HG03460 (cell line): Measurements from ENCODE around the gene CAPN2.

Experiments
- ATAC-seq: cut with Tn5 transposase; IDR thresholded peaks from one replicate; pipeline ENCODE4 v1.9.1; 2021; ENCODE audit not compliant: unreplicated experiment

Gene CAPN2

GRCh38 chr1:223712194-223712849 lies at the start of gene CAPN2:
TSS of gene CAPN2 (plus strand) at chr1:223712539. CDS start at chr1:223712641, 102 bp downstream.
- peak; percentile 56 for ATAC-seq

GRCh38 chr1:223662943-223663342 lies 49.4 kb upstream of the CAPN2 start:
- no peak for ATAC-seq

GRCh38 chr1:223664106-223664505 lies 48.2 kb upstream of the CAPN2 start:
- ATAC-seq: no peak

GRCh38 chr1:223665592-223666312 lies 46.6 kb upstream of the CAPN2 start, which contains the start of gene CAPN8:
TSS of gene CAPN8 (minus strand) at chr1:223665701. CDS start at chr1:223665646, 55 bp downstream.
- no peak for ATAC-seq

- ATAC-seq: no peak
Measured at GRCh38 chr1:223667484-223668182, 44.7 kb upstream of the CAPN2 start.

- no peak for ATAC-seq
Measured at GRCh38 chr1:223669003-223669795, 43.1 kb upstream of the CAPN2 start.

GRCh38 chr1:223670458-223671159 lies 41.7 kb upstream of the CAPN2 start:
- no peak for ATAC-seq

GRCh38 chr1:223674119-223674890 lies 38.0 kb upstream of the CAPN2 start:
- no peak for ATAC-seq

- ATAC-seq: no peak
Measured at GRCh38 chr1:223678841-223679240, 33.5 kb upstream of the CAPN2 start.

- ATAC-seq: no peak
Measured at GRCh38 chr1:223680188-223680587, 32.2 kb upstream of the CAPN2 start.

GRCh38 chr1:223682502-223682901 lies 29.8 kb upstream of the CAPN2 start:
- ATAC-seq: no peak

- ATAC-seq: no peak
Measured at GRCh38 chr1:223683586-223684487, 28.5 kb upstream of the CAPN2 start.

- no peak for ATAC-seq
Measured at GRCh38 chr1:223684488-223684792, 27.9 kb upstream of the CAPN2 start.

- no peak for ATAC-seq
Measured at GRCh38 chr1:223691121-223691520, 21.2 kb upstream of the CAPN2 start.

GRCh38 chr1:223695014-223695548 lies 17.3 kb upstream of the CAPN2 start:
- no peak for ATAC-seq

GRCh38 chr1:223695941-223696340 lies 16.4 kb upstream of the CAPN2 start:
- ATAC-seq: no peak

- ATAC-seq: no peak
Measured at GRCh38 chr1:223700388-223700918, 11.9 kb upstream of the CAPN2 start.

- no peak for ATAC-seq
Measured at GRCh38 chr1:223700942-223701637, 11.2 kb upstream of the CAPN2 start.
